SJCRH30 (cell line): ENCODE measurements around the gene PPFIBP1. TPM values are rescaled to one million over a fixed set of nuclear protein-coding genes. Genes with fewer than 3 reads are reported as not detected.
"Not testable (repeated sequence)": the region's sequence is repeated elsewhere in the genome, so short reads cannot be mapped to it uniquely, and the experiment has no call there.

ENCODE experiments used
- DNase-seq, 2 experiments: peaks; one replicate each; pipeline ENCODE4 v3.0.0-alpha.2; 2015 to 2020
- H3K27ac ChIP-seq: fragments of 250-450 bp; sonication (Bioruptor Pico); 2 replicates; pipeline ENCODE4 v1.5.1; 2020; ENCODE audit warnings: mild to moderate bottlenecking, moderate library complexity
- H3K27me3 ChIP-seq: fragments of 250-450 bp; sonication (Bioruptor Pico); 2 replicates; pipeline ENCODE4 v1.5.1; 2020; ENCODE audit warnings: mild to moderate bottlenecking, moderate library complexity
- H3K36me3 ChIP-seq: fragments of 250-450 bp; sonication (Bioruptor Pico); 2 replicates; pipeline ENCODE4 v1.5.1; 2020; ENCODE audit warnings: mild to moderate bottlenecking, moderate library complexity
- H3K4me1 ChIP-seq: fragments of 250-450 bp; sonication (Bioruptor Pico); 2 replicates; pipeline ENCODE4 v1.5.1; 2020; ENCODE audit warnings: mild to moderate bottlenecking, moderate library complexity
- H3K4me3 ChIP-seq: fragments of 250-450 bp; sonication (Bioruptor Pico); 2 replicates; pipeline ENCODE4 v1.5.1; 2020; ENCODE audit warnings: mild to moderate bottlenecking, moderate library complexity
- H3K9me3 ChIP-seq: fragments of 250-450 bp; sonication (Bioruptor Pico); replicated peaks from 2 replicates; pipeline ENCODE4 v1.5.1; 2020; ENCODE audit warnings: mild to moderate bottlenecking, moderate library complexity
- total RNA-seq: library from RNA; depleted of rRNA; stranded (reverse); fragments of >200 nt; shearing (Covaris generic); gene quantifications from 2 replicates; pipeline ENCODE4 v1.2.3, GENCODE V29; 2014

Gene PPFIBP1
- total RNA-seq, 1 experiment from 2014 or later: 53.5 TPM

GRCh38 chr12:27620121-27620520 lies 96.1 kb downstream of the PPFIBP1 start:
- peak; percentile 7 to 15 for DNase-seq
- H3K36me3 ChIP-seq: no peaks in the 10 kb centered on the region
- H3K4me3 ChIP-seq: no peak overlapping the region
- H3K4me1 ChIP-seq: peaks cover 21% of the 10 kb centered on the region
- no peaks in the 10 kb centered on the region for H3K9me3 ChIP-seq
- H3K27me3 ChIP-seq: no peaks in the 10 kb centered on the region
- H3K27ac ChIP-seq: no peak overlapping the region

DNA sequence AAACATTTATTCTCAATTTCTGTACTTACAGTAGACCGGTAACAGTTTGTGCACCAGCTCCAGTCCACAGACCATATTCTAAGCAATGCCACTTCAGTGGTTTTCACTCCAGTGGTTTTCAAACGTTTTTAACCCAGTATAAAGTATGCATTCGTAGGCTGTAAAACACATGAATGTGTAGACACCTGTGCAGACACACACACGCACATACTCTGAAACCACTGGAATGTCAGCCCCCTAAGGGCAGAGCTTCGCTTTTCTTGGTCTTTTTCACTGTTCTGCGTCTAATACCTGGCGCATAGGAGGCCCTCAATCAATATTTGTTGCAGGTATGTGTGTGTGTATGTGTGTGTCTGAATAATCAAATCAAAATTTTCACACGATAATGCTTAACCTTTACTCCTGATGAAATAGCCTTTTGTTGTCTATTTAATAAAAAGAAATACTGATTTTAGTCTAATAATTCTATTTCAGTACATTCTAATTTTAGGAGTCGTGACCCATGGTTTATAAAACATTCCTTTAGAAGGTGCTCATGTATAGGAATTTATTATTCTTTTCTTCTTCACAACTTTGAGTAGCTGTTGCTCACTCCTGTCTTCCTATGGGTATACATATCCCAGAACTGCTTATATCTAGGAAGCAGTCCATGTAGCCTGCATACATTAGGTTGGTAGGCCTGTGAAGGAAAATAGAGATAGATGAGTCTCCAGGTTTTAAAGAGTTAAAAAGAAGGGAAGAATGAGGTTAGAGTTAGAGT lies 98.6 kb downstream of the PPFIBP1 start:
- Histone ChIP-seq H3K4me1 (peaks cover 18% of the 10 kb centered on the region), H3K27ac (no peak overlapping the region)

GRCh38 chr12:27623645-27624044 lies 99.6 kb downstream of the PPFIBP1 start:
- no peak overlapping the region for H3K27ac ChIP-seq
- H3K36me3 ChIP-seq: no peaks in the 10 kb centered on the region
- H3K4me1 ChIP-seq: peaks cover 14% of the 10 kb centered on the region
- no peaks in the 10 kb centered on the region for H3K9me3 ChIP-seq
- H3K27me3 ChIP-seq: no peaks in the 10 kb centered on the region
- H3K4me3 ChIP-seq: no peak overlapping the region
- DNase-seq: no peak

More for the DNA sequence above, 98.6 kb downstream of the PPFIBP1 start:
- peak in 1 of 2 experiments; percentile 6 for DNase-seq
- H3K27me3 ChIP-seq: no peaks in the 10 kb centered on the region
- H3K9me3 ChIP-seq: no peaks in the 10 kb centered on the region
- no peak overlapping the region for H3K4me3 ChIP-seq
- H3K36me3 ChIP-seq: no peaks in the 10 kb centered on the region

GRCh38 chr12:27624586-27624985 lies 100.6 kb downstream of the PPFIBP1 start:
- no peaks in the 10 kb centered on the region for H3K36me3 ChIP-seq
- no peak for DNase-seq
- H3K4me1 ChIP-seq: peaks cover 5% of the 10 kb centered on the region
- no peaks in the 10 kb centered on the region for H3K27me3 ChIP-seq
- H3K4me3 ChIP-seq: no peak overlapping the region
- H3K27ac ChIP-seq: no peak overlapping the region
- H3K9me3 ChIP-seq: no peaks in the 10 kb centered on the region

GRCh38 chr12:27627123-27627852 lies 103.3 kb downstream of the PPFIBP1 start:
- H3K27me3 ChIP-seq: no peaks in the 10 kb centered on the region
- DNase-seq: no peak
- 0 out of 2 replicates have a peak, but pooled peaks cover 2% of the 10 kb centered on the region for H3K9me3 ChIP-seq
- H3K36me3 ChIP-seq: 0 out of 2 replicates have a peak, but pooled peaks cover 2% of the 10 kb centered on the region
- no peak overlapping the region for H3K27ac ChIP-seq
- no peak overlapping the region for H3K4me3 ChIP-seq
- no peaks in the 10 kb centered on the region for H3K4me1 ChIP-seq

DNA sequence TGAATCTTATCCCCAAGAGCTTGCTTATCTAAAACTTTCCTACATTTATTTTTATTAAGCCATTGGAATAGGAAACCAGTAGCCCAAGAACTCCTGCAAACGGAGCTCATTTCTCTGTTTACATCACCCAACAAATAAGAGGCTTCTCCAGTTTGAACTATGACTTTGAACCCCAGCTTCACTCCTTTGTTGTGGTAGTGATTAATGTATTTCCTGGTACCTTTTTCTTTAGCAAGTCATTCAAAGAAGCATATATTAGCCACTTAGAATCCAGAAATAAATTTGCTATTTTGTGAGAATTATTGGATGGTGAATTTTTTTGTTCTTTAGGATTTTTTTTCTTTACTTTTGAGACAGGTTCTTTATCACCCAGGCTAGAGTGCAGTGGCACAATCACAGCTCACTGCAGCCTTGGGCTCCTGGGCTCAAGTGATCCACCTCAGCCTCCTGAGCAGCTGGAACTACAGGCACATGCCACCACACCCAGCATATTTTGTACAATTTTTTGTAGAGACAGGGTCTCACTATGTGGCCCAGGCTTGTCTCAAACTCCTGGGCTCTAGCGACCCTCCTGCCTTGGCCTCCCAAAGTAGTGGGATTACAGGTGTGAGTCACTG lies 104.0 kb downstream of the PPFIBP1 start:
- not testable (repeated sequence) for H3K9me3 ChIP-seq, H3K36me3 ChIP-seq, H3K27me3 ChIP-seq, H3K27ac ChIP-seq, H3K4me1 ChIP-seq, H3K4me3 ChIP-seq, DNase-seq

- not testable (repeated sequence) for H3K27me3 ChIP-seq, DNase-seq, H3K9me3 ChIP-seq, H3K4me3 ChIP-seq, H3K27ac ChIP-seq, H3K36me3 ChIP-seq, H3K4me1 ChIP-seq
These were observed 106.2 kb downstream of the PPFIBP1 start for GRCh38 chr12:27630219-27630618.

DNA sequence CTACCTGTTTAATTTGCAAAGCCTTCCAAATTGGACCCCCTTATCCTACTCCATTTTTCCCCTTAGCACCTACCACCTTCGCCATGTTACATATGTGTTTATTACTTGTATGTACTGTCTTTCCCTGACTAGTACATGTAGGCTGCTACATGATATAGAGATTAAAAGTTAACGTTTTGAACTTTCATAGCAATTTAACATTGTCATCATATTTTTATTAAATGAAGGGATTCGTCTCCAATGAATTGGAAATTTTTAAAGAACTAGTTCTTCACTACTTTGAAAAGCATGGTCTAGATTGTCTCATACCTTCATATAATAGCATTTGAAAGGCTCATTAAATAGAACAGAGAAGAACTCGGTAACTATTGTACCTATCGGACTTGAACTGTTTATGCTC lies 107.4 kb downstream of the PPFIBP1 start:
- Histone ChIP-seq H3K36me3 (peaks cover 11% of the 10 kb centered on the region), H3K9me3 (0 out of 2 replicates have a peak, but pooled peaks cover 2% of the 10 kb centered on the region), H3K27ac (no peak overlapping the region), H3K4me1 (no peaks in the 10 kb centered on the region), H3K27me3 (no peaks in the 10 kb centered on the region), H3K4me3 (no peak overlapping the region)
- no peak for DNase-seq

- H3K9me3 ChIP-seq: 0 out of 2 replicates have a peak, but pooled peaks cover 2% of the 10 kb centered on the region
- H3K36me3 ChIP-seq: peaks cover 11% of the 10 kb centered on the region
- no peaks in the 10 kb centered on the region for H3K4me1 ChIP-seq
- no peak overlapping the region for H3K27ac ChIP-seq
- H3K4me3 ChIP-seq: no peak overlapping the region
- no peaks in the 10 kb centered on the region for H3K27me3 ChIP-seq
- DNase-seq: no peak
These were observed 107.9 kb downstream of the PPFIBP1 start for GRCh38 chr12:27631813-27632491.

DNA sequence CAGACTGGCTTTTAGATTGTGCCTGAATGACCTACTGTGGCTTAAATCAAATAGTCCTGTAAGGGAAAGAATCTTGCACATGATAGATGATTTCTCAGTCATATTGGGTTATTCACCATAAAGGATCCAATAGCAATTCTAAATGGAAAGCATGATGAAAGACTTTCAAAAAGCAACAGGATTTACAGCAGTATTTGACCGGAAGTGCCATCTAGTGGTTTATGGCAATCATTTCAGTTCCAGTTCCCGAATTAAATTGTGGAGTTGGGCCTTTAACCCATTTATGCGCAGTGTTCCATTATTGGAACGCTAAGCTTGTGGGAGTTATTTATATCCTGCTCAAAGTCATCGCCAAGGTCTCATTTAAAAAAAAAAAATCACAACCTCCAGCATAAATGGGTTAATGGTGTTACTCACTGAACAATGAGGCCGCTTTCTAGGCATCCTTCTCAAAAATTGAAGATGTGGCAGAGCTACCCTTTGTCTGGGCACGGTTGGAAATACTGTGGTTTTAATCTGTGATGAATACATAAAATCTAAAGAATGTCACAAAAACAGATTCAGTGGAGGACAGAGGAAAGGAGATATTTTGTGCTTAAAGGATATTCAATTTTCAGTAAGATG lies 111.5 kb downstream of the PPFIBP1 start:
- peak in 1 of 2 experiments; percentile 66 for DNase-seq
- Histone ChIP-seq H3K4me3 (no peak overlapping the region), H3K36me3 (peaks cover 11% of the 10 kb centered on the region)

DNA sequence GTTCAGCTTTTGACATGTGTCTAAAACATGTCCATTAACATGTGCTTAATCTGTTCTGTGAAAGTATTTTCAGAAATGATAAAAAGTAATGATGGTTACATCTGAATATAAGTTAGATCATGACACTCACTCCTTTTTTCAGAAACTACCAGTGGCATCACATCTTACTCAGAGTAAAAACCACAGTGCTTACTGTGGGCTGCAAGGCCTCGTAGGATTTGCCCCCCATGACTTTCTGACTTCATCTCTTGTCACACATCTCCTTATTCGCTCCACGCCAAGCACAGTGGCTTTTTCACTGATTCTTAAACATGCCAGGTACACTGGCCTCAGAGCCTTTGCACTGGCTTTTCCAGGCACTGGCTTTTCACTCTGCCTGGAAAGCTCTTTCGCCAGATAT lies 112.6 kb downstream of the PPFIBP1 start:
- not testable (repeated sequence) for H3K27me3 ChIP-seq, H3K36me3 ChIP-seq, H3K9me3 ChIP-seq, H3K4me1 ChIP-seq, H3K27ac ChIP-seq, DNase-seq, H3K4me3 ChIP-seq

More for the DNA sequence above, 111.5 kb downstream of the PPFIBP1 start:
- Histone ChIP-seq H3K27ac (no peak overlapping the region), H3K27me3 (no peaks in the 10 kb centered on the region), H3K4me1 (no peaks in the 10 kb centered on the region), H3K9me3 (0 out of 2 replicates have a peak, but pooled peaks cover 2% of the 10 kb centered on the region)

GRCh38 chr12:27637524-27637923 lies 113.5 kb downstream of the PPFIBP1 start:
- no peaks in the 10 kb centered on the region for H3K4me1 ChIP-seq
- no peak overlapping the region for H3K4me3 ChIP-seq
- H3K9me3 ChIP-seq: no peaks in the 10 kb centered on the region
- DNase-seq: no peak
- H3K27ac ChIP-seq: no peak overlapping the region
- H3K27me3 ChIP-seq: no peaks in the 10 kb centered on the region
- peaks cover 9% of the 10 kb centered on the region for H3K36me3 ChIP-seq

DNA sequence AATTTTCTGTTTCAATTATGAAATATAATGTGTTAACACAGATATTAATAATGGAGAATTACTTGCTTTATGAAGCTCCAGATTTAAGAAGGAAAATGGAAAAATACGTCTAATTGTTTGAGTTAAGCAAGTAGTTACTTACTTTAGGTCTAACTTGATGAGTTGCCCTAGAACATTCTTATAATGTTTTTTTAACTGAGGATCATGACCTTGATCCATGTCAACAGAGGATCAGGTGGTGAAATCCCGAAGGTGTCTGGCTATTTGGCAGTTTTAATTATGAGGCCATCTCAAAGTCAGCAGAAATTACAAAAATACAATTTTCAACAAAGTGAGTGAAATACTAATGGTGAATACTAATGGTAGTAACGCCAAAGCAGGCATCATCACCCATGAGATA lies 115.3 kb downstream of the PPFIBP1 start:
- H3K9me3 ChIP-seq: no peaks in the 10 kb centered on the region
- H3K4me3 ChIP-seq: no peak overlapping the region

DNA sequence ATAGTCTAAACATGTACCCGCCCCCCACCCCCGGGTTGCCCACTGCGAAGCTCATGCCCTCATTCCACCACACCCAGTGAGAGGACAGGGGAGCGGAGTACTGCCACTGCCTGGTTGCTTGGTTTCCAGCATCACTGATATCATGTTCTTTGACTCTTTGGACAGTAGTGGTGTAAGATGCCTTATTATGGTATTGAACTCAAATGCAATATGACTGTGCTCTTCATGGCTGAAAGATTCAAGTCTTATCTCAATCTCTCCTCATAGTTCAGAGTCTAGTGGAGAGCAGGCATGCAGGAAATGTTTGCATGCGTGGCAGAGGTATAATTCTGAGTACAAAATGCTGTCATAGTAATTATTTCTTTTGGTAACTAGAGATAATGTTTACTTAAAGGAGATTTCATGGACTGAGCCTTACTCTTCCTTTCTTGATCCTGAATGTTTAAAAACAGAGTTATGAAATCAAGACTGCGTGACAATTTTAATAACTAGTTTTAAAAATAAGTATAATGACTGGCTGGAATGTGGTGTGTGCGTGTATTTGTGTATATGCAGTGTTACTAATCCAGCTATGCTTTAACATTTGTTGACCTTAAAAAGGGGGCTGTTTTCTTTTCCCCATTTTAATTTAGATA lies 116.7 kb downstream of the PPFIBP1 start:
- not testable (repeated sequence) for H3K9me3 ChIP-seq, H3K27ac ChIP-seq, H3K36me3 ChIP-seq, H3K27me3 ChIP-seq, H3K4me3 ChIP-seq, DNase-seq, H3K4me1 ChIP-seq

More for the DNA sequence above, 115.3 kb downstream of the PPFIBP1 start:
- no peaks in the 10 kb centered on the region for H3K27me3 ChIP-seq
- H3K4me1 ChIP-seq: peaks cover 1% of the 10 kb centered on the region
- H3K36me3 ChIP-seq: peaks cover 9% of the 10 kb centered on the region
- H3K27ac ChIP-seq: no peak overlapping the region
- DNase-seq: no peak
